HG03095 (cell line): Measurements from ENCODE around the gene MRPL14.
"Not testable (repeated sequence)": the region's sequence is repeated elsewhere in the genome, so short reads cannot be mapped to it uniquely, and the experiment has no call there.

Experiments used
- ATAC-seq: cut with Tn5 transposase; IDR thresholded peaks from one replicate; pipeline ENCODE4 v1.9.1; 2021; ENCODE audit warnings: moderate library complexity; ENCODE audit not compliant: unreplicated experiment

Gene MRPL14

GRCh38 chr6:44102527-44102926 is 24.7 kb downstream of the MRPL14 start:
- no peak for ATAC-seq

- ATAC-seq: no peak
These were observed 25.4 kb downstream of the MRPL14 start for GRCh38 chr6:44101832-44102231.

DNA sequence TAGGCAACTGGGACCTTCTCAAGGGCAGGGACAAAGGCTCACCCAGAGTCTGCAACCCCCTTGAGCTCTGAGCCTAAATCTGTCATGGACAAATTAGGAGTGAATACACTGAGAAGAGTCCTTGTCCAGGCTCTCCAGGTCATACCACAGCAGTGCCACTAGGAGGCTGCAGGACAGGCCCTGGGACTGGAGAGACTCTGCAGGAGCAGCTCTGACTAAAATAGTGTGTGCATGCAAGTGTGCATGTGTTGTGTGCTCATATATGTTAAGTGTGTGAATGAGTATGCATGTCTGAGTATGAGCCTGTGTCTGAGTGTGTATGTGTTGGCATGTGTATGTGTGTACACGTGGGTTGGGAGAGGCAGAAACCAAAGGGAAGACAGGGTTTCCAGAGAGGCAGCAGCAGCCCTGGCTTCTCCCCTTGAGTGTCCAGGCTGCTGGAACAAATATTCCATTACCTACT is 27.1 kb downstream of the MRPL14 start:
- ATAC-seq: no peak

DNA sequence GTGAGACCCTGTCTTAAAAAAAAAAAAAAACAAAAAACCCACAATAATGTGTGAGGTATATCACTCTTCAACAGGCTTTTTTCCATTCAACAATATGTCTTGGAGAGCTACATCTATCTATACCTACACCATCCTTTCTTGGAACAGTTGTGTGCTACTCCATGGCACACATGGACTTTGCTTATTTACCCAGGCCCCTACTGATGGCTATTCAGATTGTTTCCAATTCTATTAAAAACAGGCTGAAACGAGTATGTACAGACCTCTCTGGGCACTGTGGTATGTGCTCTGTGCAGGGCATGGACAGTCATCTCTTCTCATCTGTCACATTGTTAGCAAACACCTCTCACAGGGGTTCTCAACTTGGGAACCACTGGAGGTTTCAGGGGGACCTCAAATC is 28.1 kb downstream of the MRPL14 start:
- no peak for ATAC-seq

GRCh38 chr6:44097782-44098317 is 29.4 kb downstream of the MRPL14 start:
- no peak for ATAC-seq

DNA sequence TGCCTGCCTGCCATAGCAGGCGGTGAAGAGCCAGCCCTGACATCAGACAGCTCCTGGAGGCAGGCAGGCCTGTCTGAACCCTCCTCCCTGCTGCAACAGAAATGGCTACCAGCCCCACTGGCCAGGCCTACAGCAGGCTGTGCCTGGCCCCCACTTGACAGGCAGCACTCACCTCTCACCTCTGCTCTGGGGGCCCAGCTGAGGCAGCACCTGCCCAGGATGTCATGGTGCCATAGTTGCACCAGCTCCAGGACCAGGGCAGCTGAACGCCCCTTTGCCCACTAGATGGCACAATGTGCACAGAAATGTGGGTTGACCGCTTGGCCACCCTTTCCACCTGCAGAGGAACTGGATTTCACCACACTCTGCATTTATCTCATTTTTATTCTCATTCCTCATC is 30.6 kb downstream of the MRPL14 start:
- no peak for ATAC-seq

DNA sequence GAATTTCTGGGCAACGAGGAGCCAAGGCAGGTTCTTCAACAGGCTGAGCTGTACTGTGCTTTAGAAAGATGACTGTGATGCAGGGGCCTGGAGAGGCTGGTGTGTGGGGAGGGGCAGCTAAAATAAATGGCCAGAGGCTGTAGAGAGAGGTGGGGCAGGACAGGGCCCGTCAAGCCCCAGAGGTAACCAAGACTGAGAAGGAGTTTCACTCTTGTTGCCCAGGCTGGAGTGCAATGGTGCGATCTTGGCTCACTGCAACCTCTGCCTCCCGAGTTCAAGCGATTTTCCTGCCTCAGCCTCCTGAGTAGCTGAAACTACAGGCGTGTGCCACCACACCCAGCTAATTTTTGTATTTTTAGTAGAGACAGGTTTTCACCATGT is 32.0 kb downstream of the MRPL14 start:
- not testable (repeated sequence) for ATAC-seq

DNA sequence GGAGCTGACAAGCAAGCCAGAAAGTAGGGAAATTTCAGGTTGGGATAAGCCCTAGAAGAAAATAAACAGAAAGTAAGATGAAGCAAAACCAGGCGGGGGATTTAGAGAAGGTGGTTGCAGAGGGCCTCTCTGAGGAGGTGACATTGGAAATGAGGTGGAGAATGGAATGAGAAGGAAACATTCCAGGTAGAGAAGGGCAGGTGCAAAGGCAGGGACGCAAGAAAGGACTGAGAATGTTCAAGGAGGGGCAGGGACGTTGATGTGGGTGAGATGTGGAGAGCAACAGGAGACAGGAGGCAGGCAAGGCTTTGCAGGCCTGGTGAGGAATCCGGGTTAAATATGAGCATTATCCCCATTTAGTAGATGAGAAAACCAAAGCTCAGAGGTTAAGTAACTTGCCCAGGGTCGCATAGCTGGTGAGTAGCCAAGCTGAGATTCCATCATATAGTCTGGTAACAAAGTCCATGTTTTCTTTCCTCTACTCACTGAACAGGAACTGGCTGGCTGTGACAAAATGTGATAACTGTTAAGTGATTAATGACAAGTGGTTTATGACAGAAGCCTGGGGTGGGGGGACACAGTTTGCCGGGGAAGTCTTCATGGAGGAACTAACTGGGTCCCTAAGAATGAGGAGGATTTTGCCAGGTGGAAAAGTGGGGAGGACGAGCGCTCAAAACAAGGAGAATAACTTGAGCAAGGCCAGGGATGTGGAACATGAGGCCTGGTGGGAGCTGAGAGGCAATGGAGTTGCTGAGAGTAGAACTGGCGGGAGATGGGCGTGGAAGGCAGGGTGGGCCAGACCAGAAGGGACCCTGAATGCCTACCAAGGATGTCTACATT is 32.6 kb downstream of the MRPL14 start:
- ATAC-seq: no peak

DNA sequence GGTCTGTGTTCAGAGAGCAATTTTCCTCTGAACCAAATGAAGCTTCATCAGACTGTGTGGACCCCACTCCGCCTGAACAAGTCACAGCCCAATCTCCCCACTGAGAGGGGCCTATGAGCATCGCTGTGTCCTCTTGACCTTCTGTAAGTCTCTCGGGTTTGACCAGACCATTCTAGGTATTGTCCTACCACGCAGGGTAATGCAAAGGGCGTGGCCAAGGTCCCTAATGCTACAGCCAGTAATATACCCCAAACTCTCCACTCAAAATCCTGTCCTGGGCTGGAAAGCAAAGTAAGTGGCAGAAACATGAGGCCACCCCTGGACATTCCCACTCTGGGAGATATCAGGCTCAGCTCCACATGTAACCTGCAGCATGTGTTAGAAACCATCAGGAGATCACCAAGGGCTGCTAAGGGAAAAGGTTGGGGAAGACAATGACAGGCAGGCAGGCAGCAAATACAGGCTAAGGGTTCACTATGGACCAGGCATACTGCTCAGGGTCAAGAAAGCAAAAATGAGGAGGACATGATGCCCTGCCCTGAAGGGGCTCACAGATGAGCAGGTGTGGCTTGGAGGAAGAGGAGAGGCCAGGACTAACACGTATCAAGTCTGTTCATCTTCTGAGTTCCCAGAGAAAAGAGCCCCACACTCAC is 33.4 kb downstream of the MRPL14 start:
- no peak for ATAC-seq

DNA sequence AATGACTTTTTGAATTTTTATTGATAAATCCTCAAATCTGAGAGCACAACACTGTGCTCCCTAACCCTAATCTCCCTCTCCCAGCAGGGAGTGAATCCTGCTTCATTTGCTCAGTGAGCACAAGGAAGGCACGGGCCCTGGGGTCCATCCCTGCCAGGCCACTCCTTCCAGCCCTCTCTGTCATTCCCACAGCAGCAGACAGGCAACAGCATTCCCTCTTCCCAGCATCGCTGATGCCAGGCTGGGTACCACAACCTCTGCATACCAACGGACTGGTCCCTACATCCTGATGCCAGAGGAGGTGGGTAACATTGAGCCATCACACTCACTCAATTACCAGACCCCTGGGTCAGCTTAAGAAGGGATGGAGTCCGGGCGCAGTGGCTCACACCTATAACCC is 34.2 kb downstream of the MRPL14 start:
- no peak for ATAC-seq

- ATAC-seq: no peak
These were observed 35.0 kb downstream of the MRPL14 start for GRCh38 chr6:44091981-44092884.

DNA sequence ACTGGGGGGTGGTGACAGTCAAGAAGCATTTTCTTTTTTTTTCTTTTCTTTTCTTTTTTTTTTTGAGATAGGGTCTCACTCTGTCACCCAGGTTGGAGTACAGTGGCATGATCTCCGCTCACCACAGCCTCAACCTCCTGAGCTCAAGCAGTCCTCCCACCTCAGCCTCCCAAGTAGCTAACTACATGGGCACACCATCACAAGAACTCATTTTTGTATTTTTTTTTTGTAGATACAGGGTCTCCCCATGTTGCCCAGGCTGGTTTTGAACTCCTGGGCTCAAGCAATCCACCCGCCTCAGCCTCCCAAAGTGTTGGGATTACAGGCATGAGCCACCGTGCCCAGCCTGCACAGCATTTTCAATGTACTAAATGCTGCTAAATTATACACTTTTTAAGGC is 35.9 kb downstream of the MRPL14 start:
- not testable (repeated sequence) for ATAC-seq

DNA sequence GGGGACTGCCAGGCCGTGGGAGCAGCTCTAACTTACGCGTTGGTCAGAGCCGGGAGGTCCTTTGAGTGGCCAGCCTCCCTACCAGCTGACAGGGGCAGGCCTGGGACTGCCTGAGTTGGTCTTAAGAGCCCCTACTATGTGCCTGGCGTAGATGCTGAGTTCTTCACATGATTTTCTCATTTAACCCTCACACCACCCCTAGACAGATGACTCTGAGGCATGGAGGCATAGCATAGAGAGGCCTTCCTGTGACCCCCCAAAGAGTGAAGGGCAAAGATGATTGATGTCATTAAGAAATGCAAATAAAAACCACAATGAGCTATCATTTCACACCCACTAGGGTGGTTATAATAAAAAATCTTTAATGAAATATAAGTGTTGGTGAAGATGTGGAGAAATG is 36.8 kb downstream of the MRPL14 start:
- ATAC-seq: no peak

DNA sequence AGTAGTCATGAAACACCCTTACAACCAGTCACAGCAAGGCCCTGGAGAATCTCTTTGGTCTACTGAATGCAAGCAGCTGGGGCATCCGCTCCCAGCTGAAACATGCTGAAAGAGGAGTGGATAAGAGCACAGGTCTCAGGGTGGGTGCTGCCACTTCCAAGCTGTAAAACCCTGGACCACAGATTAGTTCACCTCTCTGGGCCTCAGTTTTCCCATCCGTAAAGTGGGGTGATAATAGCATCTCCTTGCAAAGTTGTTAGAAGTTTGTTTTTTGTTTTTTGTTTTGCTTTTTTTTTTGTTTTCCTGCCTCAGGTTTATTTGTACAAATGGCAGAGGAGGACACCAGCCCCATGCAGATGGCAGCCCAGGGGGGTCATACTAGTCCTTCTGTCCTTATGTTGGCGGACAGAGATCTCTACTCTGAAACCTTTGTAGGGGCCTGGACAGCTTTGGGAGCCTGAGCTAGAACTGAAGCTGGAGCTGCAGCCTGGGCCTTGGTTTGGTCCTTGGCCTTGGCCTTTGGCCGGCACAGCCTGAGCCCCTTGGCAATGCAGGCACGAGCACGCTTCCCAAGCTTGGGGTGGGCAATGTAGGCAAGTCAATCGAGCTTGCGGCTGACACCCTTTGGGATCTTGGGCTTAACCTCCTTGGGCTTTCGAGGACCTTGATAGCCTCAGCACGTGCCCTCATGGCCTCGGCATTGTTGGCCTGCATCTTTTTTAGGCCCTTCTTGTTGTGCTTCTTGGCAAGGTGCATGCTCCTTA is 38.2 kb downstream of the MRPL14 start:
- no peak for ATAC-seq

DNA sequence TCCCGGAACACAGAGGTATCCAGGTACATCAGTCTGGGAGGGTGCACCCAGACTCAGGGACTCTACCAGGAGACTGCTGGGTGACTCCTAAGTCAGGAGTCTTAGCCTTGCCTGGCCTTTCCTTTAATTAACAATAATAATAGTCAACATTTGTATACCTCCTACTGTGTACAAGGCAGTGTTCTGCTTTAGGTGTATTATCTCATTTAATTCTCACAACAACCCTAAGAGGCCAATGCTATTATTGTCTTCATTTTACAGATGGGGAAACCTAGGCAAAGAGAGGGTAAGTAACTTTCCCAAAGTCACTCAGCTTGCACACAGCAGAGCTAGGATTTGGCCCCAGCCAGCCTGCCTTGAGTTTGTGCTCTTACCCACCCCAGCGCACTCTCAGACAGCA is 39.6 kb downstream of the MRPL14 start:
- ATAC-seq: no peak

DNA sequence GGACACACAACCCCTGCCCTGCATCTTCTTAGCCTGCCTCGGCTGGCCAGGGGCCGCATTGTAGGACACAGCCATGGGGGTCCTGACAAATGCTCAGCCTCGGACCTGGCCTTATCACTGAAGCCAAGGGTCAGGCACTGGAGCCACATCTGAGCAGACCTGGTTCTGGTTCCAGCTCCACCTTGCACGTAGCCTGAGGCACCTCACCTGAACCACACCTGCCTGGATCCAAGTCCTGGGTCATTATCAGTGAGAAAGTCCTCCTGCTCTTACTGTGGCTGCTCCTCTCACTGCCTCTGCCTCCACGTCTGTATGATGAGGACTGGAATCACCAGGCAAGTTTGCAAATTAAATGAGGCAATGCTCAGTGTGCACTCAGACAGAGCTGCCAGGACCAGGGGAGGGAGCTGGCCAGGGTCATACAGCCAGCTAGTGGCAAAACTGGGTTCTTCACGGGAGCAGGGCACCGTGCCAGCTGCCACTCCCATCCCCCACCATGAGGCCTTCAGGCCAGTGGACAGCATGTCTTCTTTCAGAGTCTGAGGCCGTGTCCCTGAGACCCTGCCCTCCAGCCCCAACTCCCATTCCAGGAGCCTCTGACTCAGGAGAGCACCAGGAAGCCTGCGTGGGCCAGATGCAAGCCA is 40.2 kb downstream of the MRPL14 start:
- ATAC-seq: no peak

DNA sequence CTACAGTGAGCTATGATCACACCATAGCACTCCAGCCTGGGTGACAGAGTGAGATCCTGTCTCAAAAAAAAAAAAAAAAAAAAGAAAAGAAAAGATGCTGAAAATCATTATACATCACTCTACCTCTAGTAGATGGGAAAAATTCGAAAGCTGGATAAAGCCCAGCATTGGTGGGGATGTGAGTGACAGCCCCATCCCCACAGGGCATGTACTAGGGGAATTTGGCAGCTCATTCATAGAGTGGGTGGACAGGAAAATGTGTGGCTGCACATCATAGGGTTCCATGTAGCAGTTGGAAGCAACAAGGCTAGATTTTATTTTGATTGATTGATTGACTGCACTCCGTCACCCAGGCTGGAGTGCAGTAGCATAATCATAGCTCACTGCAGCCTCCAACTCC is 42.0 kb downstream of the MRPL14 start:
- ATAC-seq: no peak

GRCh38 chr6:44084231-44085014 is 42.8 kb downstream of the MRPL14 start:
- no peak for ATAC-seq

- no peak for ATAC-seq
These were observed 44.4 kb downstream of the MRPL14 start for GRCh38 chr6:44082872-44083321.
